22Rv1 (cell line): ENCODE data around the gene ADRM1.

Experiments used
- H3K27ac ChIP-seq: fragments of 450-650 bp; 2 replicates; pipeline ENCODE4 v1.5.1; 2017
- CTCF ChIP-seq: fragments of 450-650 bp; IDR thresholded peaks from 2 replicates; pipeline ENCODE4 v1.5.1; 2017; ENCODE audit warnings: mild to moderate bottlenecking
- ZFX ChIP-seq: fragments of 450-650 bp; IDR thresholded peaks from 2 replicates; pipeline ENCODE4 v1.6.1; 2017; ENCODE audit warnings: antibody characterized with exemption, borderline replicate concordance

Gene ADRM1

GRCh38 chr20:62297449-62298227 lies 5.2 kb upstream of the ADRM1 start:
- TF ChIP-seq ZFX (no peak), CTCF (no peak)
- H3K27ac ChIP-seq, result no peak overlapping the region

- H3K27ac ChIP-seq, result no peak overlapping the region
- TF ChIP-seq ZFX (no peak), CTCF (no peak)
Observed at GRCh38 chr20:62298577-62299249, 4.1 kb upstream of the ADRM1 start.

- TF ChIP-seq ZFX (no peak), CTCF (no peak)
- no peak overlapping the region for H3K27ac ChIP-seq
Observed at GRCh38 chr20:62299666-62300236, 3.0 kb upstream of the ADRM1 start.

GRCh38 chr20:62300319-62300718 lies 2.5 kb upstream of the ADRM1 start:
- 0 out of 2 replicates have a peak overlapping the region, but pooled peaks have one; percentile 95 for H3K27ac ChIP-seq
- TF ChIP-seq ZFX (no peak), CTCF (no peak)

GRCh38 chr20:62301111-62301668 lies 1.6 kb upstream of the ADRM1 start:
- peak overlapping the region; percentile 95 for H3K27ac ChIP-seq
- no peak for TF ChIP-seq ZFX
- no peak for TF ChIP-seq CTCF

GRCh38 chr20:62301773-62302340 lies 940 bp upstream of the ADRM1 start:
- H3K27ac ChIP-seq, result peak overlapping the region; percentile 95
- TF ChIP-seq CTCF, result peak; percentile 79
- TF ChIP-seq ZFX, result no peak
